GM06990 (cell line): ENCODE results near the gene SPNS3.

Experiments used
- DNase-seq: peaks from one replicate; pipeline ENCODE4 v3.0.0-alpha.2; 2011; ENCODE audit not compliant: insufficient read length; ENCODE audit errors: extremely low read depth
- H3K27me3 ChIP-seq: replicated peaks from 2 replicates; pipeline ENCODE4 v1.6.0; 2011; ENCODE audit warnings: low read length; ENCODE audit not compliant: control insufficient read depth, insufficient read depth
- H3K36me3 ChIP-seq: 2 replicates; pipeline ENCODE4 v1.5.1; 2011; ENCODE audit warnings: low read length; ENCODE audit not compliant: control insufficient read depth, insufficient read depth
- H3K4me3 ChIP-seq: replicated peaks from 2 replicates; pipeline ENCODE4 v1.5.1; 2011; ENCODE audit warnings: low read depth, mild to moderate bottlenecking, control low read depth, low read length
- TF ChIP-seq, protein P1 (sequence below): IDR thresholded peaks from 2 replicates; pipeline ENCODE4 v1.5.1; 2011; ENCODE audit warnings: low read length, control low read depth, mild to moderate bottlenecking, inconsistent platforms; ENCODE audit not compliant: insufficient read depth, poor library complexity, severe bottlenecking

SPNS3 gene

GRCh38 chr17:4522661-4523060, 88.9 kb downstream of the SPNS3 start:
- Histone ChIP-seq H3K27me3 (no peaks in the 10 kb centered on the region; the same call in 1 of the 2 replicates), H3K36me3 (no peaks in the 10 kb centered on the region), H3K4me3 (no peak overlapping the region)

DNA sequence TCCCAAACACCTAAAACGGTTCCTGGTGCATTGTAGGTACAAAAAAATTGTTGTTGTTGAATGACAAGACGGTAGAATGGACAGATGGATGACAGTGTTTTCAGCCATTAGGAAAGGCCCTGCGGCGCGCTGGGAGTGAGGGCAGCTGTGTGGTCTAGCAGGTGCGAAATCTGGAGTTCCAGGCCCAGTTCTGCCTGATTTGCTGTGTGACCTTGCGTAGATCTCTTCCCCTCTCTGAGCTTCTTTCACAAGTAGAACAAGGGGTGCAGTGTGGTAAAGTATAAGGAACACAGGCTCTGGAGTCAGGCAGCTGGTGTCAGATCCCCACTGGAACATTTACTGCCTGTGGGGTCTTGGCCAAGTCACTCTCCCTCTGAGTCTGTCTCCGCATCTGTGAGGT, 90.2 kb downstream of the SPNS3 start:
- DNase-seq: no peak
- TF ChIP-seq, protein P1, sequence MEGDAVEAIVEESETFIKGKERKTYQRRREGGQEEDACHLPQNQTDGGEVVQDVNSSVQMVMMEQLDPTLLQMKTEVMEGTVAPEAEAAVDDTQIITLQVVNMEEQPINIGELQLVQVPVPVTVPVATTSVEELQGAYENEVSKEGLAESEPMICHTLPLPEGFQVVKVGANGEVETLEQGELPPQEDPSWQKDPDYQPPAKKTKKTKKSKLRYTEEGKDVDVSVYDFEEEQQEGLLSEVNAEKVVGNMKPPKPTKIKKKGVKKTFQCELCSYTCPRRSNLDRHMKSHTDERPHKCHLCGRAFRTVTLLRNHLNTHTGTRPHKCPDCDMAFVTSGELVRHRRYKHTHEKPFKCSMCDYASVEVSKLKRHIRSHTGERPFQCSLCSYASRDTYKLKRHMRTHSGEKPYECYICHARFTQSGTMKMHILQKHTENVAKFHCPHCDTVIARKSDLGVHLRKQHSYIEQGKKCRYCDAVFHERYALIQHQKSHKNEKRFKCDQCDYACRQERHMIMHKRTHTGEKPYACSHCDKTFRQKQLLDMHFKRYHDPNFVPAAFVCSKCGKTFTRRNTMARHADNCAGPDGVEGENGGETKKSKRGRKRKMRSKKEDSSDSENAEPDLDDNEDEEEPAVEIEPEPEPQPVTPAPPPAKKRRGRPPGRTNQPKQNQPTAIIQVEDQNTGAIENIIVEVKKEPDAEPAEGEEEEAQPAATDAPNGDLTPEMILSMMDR: no peak
- no peak overlapping the region for H3K4me3 ChIP-seq
- no peaks in the 10 kb centered on the region for H3K36me3 ChIP-seq
- H3K27me3 ChIP-seq: no peaks in the 10 kb centered on the region; the same call in 1 of the 2 replicates

More at GRCh38 chr17:4522661-4523060, 88.9 kb downstream of the SPNS3 start:
- TF ChIP-seq, protein P1: no peak
- DNase-seq: no peak

DNA sequence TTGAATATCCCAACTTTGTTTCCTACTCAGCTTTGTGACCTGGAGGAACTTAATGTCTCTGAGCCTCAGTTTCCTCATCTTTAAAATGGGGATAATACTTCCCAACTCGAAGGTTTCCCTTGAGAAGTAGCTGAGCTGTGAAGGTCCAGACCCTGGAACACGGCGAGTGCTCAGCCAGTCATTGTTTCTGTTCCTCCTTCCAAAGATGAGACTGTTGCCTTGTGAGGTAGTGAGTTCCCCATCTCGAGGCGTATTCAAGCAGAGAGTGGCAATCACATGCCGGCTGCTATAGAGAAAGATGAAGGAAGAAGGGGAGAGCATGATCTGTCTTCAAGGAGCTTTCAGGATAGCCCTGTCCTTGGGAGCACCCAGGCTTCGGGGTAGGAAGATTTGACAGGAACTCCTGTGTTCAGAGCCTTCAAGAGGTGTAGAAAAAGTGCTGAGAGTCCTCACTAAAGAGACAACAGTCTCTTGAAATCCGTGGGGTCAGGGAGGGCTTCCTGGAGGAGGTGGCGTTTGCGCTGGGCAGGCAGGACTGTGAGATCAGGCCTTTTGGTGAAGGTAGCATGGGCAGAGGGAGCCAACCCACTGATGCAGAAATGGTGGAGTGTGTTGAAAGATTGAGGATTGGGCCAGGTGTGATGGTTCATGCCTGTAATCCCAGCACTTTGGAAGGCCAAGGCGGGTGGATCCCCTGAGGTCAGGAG, 92.1 kb downstream of the SPNS3 start:
- TF ChIP-seq, protein P1: no peak
- DNase-seq: no peak
- no peak overlapping the region for H3K4me3 ChIP-seq
- H3K27me3 ChIP-seq: no peaks in the 10 kb centered on the region; the same call in 1 of the 2 replicates
- H3K36me3 ChIP-seq: no peaks in the 10 kb centered on the region

- Histone ChIP-seq H3K27me3 (no peaks in the 10 kb centered on the region; the same call in 1 of the 2 replicates), H3K36me3 (no peaks in the 10 kb centered on the region), H3K4me3 (no peak overlapping the region)
- TF ChIP-seq, protein P1: no peak
- DNase-seq: no peak
Measured at GRCh38 chr17:4527134-4527533, 93.4 kb downstream of the SPNS3 start.

DNA sequence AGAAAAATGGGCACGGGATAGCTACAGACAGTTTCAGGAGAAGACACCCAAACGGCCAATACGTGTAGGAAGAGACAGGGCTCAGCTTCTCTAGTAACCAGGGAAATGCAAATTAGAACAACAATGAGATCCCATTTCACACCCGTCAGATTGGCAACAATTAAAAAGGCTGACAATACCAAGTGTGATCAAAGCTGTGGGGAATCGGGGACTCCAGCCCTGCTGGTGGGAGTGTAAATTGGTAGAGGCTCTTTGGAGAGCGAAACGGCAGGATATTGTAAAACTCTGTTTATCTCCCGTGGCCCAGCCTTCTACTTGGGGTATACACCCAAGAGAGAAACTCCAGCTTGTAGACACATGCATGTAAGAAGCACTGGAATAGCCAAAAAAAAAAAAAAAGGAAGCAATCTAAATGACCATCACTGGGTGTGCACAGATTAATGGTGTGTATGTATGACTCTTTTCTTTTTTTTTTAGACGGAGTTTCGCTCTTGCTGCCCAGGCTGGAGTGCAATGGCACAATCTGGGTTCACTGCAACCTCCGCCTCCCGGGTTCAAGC, 93.9 kb downstream of the SPNS3 start:
- DNase-seq: no peak
- TF ChIP-seq, protein P1: no peak
- Histone ChIP-seq H3K27me3 (no peaks in the 10 kb centered on the region; the same call in 1 of the 2 replicates), H3K4me3 (no peak overlapping the region), H3K36me3 (no peaks in the 10 kb centered on the region)
